A549 (cell line): ENCODE results near the gene KLRC3.

Experiments
- BHLHE40 ChIP-seq: IDR thresholded peaks from 2 replicates; pipeline ENCODE4 v1.6.1; 2012; ENCODE audit warnings: low read depth, low read length, inconsistent platforms
- CHD2 ChIP-seq: fragments of 150-350 bp; IDR thresholded peaks from 2 replicates; pipeline ENCODE4 v1.6.1; 2014; ENCODE audit warnings: low read length; ENCODE audit not compliant: partially characterized antibody
- EHF ChIP-seq: fragments of 250-450 bp; sonication (Bioruptor Pico); IDR thresholded peaks from 2 replicates; pipeline ENCODE4 v1.5.0; 2020; ENCODE audit warnings: mild to moderate bottlenecking
- EP300 ChIP-seq, 2 experiments: fragments of >200 bp; sonication (Bioruptor Twin); formaldehyde crosslinking; IDR thresholded peaks; 2 replicates in 1 of 2; 3 replicates in 1 of 2; pipeline ENCODE4 v1.6.1; 2016 to 2017
- JUNB ChIP-seq: fragments of >200 bp; sonication (Bioruptor Twin); formaldehyde crosslinking; IDR thresholded peaks from 2 replicates; pipeline ENCODE4 v1.6.1; 2016
- MYC ChIP-seq: IDR thresholded peaks from 2 replicates; pipeline ENCODE4 v1.6.1; 2012; ENCODE audit warnings: mild to moderate bottlenecking, inconsistent platforms, low read length, improper control_type of control experiment, borderline replicate concordance
- POLR2A ChIP-seq: IDR thresholded peaks from 2 replicates; pipeline ENCODE4 v1.6.1; 2012; ENCODE audit warnings: mild to moderate bottlenecking, low read length
- RAD21 ChIP-seq, 2 experiments: fragments of >200 bp in 1 of 2; sonication (Bioruptor Twin) in 1 of 2; formaldehyde crosslinking in 1 of 2; IDR thresholded peaks in 1 of 2; conservative IDR thresholded peaks in 1 of 2; 2 replicates in 1 of 2; 3 replicates in 1 of 2; pipeline ENCODE4 v1.6.1; 2012 to 2018; ENCODE audit warnings: inconsistent platforms in 1 of 2
- SMC3 ChIP-seq: fragments of >200 bp; sonication (Bioruptor Twin); formaldehyde crosslinking; IDR thresholded peaks from 3 replicates; pipeline ENCODE4 v1.6.1; 2018; ENCODE audit warnings: inconsistent platforms
- ZNF302 ChIP-seq: fragments of 250-450 bp; sonication (Bioruptor Pico); IDR thresholded peaks from 2 replicates; pipeline ENCODE4 v1.9.0; 2021; ENCODE audit warnings: inconsistent platforms, mild to moderate bottlenecking, moderate library complexity
- TF ChIP-seq, protein P1 (sequence below): fragments of >200 bp; sonication (Bioruptor Twin); formaldehyde crosslinking; IDR thresholded peaks from 3 replicates; pipeline ENCODE4 v1.5.1; 2016
- TF ChIP-seq, protein P2 (sequence below): fragments of 200-600 bp; sonication (generic); IDR thresholded peaks from 2 replicates; pipeline ENCODE4 v1.6.1; 2016; ENCODE audit warnings: antibody characterized with exemption, mild to moderate bottlenecking, moderate library complexity
- TF ChIP-seq, protein P3 (sequence below): fragments of 450-650 bp; IDR thresholded peaks from 2 replicates; pipeline ENCODE4 v1.6.1; 2014; ENCODE audit warnings: antibody characterized with exemption
- TF ChIP-seq, protein P4 (sequence below): IDR thresholded peaks from 2 replicates; pipeline ENCODE4 v1.6.1; 2012

DNA sequence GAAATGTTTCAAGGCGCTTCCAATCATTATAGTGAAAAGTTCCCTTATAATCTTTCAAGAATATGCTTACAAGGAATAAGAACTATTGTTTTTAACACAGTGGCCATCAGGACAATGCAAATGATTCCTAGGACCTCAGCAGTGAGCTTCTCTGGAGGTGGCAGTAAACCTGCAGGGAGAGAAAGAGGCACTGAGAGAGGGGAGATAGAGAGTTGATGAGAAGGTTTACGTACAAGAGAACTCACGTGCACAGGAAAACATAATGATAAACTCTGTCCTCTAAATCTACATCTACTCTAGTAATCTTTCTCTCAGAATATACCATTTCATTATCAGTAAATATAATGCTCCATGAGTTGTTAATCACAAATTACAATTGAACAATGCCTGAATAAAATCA is 11.6 kb downstream of the KLRC3 start:
- TF ChIP-seq JUNB (no peak), EHF (CRISPR knock-in tag) (no peak), CHD2 (no peak), EP300 (IDR thresholded peaks at IDR 0.05) (no peak), SMC3 (no peak), POLR2A (no peak), RAD21 (conservative IDR thresholded peaks at IDR 0.05 in 1 of 2, IDR thresholded peaks at IDR 0.05 in 1 of 2) (no peak), ZNF302 (CRISPR knock-in tag) (no peak), MYC (no peak), BHLHE40 (no peak)
- TF ChIP-seq, protein P1, sequence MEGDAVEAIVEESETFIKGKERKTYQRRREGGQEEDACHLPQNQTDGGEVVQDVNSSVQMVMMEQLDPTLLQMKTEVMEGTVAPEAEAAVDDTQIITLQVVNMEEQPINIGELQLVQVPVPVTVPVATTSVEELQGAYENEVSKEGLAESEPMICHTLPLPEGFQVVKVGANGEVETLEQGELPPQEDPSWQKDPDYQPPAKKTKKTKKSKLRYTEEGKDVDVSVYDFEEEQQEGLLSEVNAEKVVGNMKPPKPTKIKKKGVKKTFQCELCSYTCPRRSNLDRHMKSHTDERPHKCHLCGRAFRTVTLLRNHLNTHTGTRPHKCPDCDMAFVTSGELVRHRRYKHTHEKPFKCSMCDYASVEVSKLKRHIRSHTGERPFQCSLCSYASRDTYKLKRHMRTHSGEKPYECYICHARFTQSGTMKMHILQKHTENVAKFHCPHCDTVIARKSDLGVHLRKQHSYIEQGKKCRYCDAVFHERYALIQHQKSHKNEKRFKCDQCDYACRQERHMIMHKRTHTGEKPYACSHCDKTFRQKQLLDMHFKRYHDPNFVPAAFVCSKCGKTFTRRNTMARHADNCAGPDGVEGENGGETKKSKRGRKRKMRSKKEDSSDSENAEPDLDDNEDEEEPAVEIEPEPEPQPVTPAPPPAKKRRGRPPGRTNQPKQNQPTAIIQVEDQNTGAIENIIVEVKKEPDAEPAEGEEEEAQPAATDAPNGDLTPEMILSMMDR, result no peak
- TF ChIP-seq, protein P2, sequence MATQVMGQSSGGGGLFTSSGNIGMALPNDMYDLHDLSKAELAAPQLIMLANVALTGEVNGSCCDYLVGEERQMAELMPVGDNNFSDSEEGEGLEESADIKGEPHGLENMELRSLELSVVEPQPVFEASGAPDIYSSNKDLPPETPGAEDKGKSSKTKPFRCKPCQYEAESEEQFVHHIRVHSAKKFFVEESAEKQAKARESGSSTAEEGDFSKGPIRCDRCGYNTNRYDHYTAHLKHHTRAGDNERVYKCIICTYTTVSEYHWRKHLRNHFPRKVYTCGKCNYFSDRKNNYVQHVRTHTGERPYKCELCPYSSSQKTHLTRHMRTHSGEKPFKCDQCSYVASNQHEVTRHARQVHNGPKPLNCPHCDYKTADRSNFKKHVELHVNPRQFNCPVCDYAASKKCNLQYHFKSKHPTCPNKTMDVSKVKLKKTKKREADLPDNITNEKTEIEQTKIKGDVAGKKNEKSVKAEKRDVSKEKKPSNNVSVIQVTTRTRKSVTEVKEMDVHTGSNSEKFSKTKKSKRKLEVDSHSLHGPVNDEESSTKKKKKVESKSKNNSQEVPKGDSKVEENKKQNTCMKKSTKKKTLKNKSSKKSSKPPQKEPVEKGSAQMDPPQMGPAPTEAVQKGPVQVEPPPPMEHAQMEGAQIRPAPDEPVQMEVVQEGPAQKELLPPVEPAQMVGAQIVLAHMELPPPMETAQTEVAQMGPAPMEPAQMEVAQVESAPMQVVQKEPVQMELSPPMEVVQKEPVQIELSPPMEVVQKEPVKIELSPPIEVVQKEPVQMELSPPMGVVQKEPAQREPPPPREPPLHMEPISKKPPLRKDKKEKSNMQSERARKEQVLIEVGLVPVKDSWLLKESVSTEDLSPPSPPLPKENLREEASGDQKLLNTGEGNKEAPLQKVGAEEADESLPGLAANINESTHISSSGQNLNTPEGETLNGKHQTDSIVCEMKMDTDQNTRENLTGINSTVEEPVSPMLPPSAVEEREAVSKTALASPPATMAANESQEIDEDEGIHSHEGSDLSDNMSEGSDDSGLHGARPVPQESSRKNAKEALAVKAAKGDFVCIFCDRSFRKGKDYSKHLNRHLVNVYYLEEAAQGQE, result no peak
- TF ChIP-seq, protein P3, sequence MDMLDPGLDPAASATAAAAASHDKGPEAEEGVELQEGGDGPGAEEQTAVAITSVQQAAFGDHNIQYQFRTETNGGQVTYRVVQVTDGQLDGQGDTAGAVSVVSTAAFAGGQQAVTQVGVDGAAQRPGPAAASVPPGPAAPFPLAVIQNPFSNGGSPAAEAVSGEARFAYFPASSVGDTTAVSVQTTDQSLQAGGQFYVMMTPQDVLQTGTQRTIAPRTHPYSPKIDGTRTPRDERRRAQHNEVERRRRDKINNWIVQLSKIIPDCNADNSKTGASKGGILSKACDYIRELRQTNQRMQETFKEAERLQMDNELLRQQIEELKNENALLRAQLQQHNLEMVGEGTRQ, result no peak
- TF ChIP-seq, protein P4, sequence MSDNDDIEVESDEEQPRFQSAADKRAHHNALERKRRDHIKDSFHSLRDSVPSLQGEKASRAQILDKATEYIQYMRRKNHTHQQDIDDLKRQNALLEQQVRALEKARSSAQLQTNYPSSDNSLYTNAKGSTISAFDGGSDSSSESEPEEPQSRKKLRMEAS, result no peak
